ENCODE data around the gene ZNF474.

DNA sequence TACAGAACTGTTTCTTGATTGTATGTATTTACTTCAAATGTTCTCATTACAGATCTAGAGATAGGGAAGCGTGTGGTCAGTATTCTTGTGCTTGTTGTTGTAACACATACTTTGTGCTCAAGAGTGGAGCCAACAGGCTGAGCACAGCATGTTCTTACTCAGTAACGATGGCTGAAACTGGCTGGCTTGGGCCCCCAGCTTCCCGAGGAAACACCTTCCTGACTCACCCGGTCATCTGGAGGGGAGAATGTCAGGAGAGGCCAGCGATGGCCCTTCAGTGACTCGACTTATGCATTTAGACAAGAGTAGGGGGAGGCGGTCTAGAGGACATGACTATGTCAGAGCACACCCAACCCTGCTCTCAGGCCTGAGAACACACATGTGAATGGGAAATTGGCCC is 25.6 kb downstream of the ZNF474 start:
- TF ChIP-seq CTCF (IDR thresholded peaks at IDR 0.05; ENCODE audit: control extremely low read depth in 1 of 3, insufficient read depth in 1 of 3, low read depth in 1 of 3, low read length in 3 of 3) (no peak), YY1 (IDR thresholded peaks at IDR 0.05; ENCODE audit: low read depth, low read length) (no peak)

All from H1 (cell line).